Endodermal cell (in vitro differentiated cells): ENCODE results near the gene SPRYD3. TPM values are rescaled to one million over a fixed set of nuclear protein-coding genes. Genes with fewer than 3 reads are reported as not detected.

Experiments
- DNase-seq: peaks from one replicate; pipeline ENCODE4 v3.0.0-alpha.2; 2017
- H3K27ac ChIP-seq: 2 replicates; pipeline ENCODE4 v1.5.1; 2013; ENCODE audit warnings: mild to moderate bottlenecking, low read depth, low read length, moderate library complexity
- H3K27me3 ChIP-seq: 2 replicates; pipeline ENCODE4 v1.6.1; 2013; ENCODE audit warnings: mild to moderate bottlenecking, low read length, moderate library complexity; ENCODE audit not compliant: insufficient read depth, control insufficient read depth, poor library complexity, severe bottlenecking
- H3K36me3 ChIP-seq: 2 replicates; pipeline ENCODE4 v1.7.0; 2013; ENCODE audit warnings: mild to moderate bottlenecking, low read length, moderate library complexity; ENCODE audit not compliant: control insufficient read depth, insufficient read depth
- H3K4me1 ChIP-seq: one replicate; pipeline ENCODE4 v1.7.0; 2013; ENCODE audit warnings: low read length; ENCODE audit not compliant: control insufficient read depth, insufficient read depth
- H3K4me3 ChIP-seq: 2 replicates; pipeline ENCODE4 v1.5.1; 2013; ENCODE audit warnings: mild to moderate bottlenecking, low read length, moderate library complexity
- H3K9ac ChIP-seq: 2 replicates; pipeline ENCODE4 v1.6.1; 2013; ENCODE audit warnings: mild to moderate bottlenecking, low read length, moderate library complexity; ENCODE audit not compliant: poor library complexity, severe bottlenecking; ENCODE audit errors: extremely low read depth
- H3K9me3 ChIP-seq: 2 replicates; pipeline ENCODE4 v1.6.1; 2013; ENCODE audit warnings: mild to moderate bottlenecking, low read length, moderate library complexity; ENCODE audit not compliant: control insufficient read depth
- H3K27ac Mint-ChIP-seq: 2 replicates; pipeline ENCODE4 v1.8.0; 2020; ENCODE audit warnings: mixed read lengths
- H3K27me3 Mint-ChIP-seq: 2 replicates; pipeline ENCODE4 v1.8.0; 2021; ENCODE audit warnings: mild to moderate bottlenecking, mixed read lengths; ENCODE audit not compliant: insufficient read depth
- H3K36me3 Mint-ChIP-seq: 2 replicates; pipeline ENCODE4 v1.8.0; 2020; ENCODE audit warnings: low read depth, mixed read lengths
- H3K4me1 Mint-ChIP-seq: 2 replicates; pipeline ENCODE4 v1.8.0; 2020; ENCODE audit warnings: mixed read lengths
- H3K4me3 Mint-ChIP-seq: 2 replicates; pipeline ENCODE4 v1.8.0; 2020; ENCODE audit warnings: mild to moderate bottlenecking, moderate library complexity, mixed read lengths
- H3K9me3 Mint-ChIP-seq: 2 replicates; pipeline ENCODE4 v1.8.0; 2020; ENCODE audit warnings: mild to moderate bottlenecking, mixed read lengths
- CTCF ChIP-seq: fragments of 200-600 bp; sonication (generic); conservative IDR thresholded peaks from 2 replicates; pipeline ENCODE4 v1.5.0; 2021; ENCODE audit warnings: antibody characterized with exemption, mild to moderate bottlenecking
- WGBS, 2 experiments: methylation state at CpG; one replicate each; pipeline versions ENCODE4 v1.1.5 to v1.1.7; 2013; ENCODE audit warnings: missing lambda C conversion rate in 2 of 2, mixed read lengths in 1 of 2; ENCODE audit not compliant: insufficient coverage in 1 of 2, insufficient read length in 1 of 2; 5-methylcytosine and 5-hydroxymethylcytosine counted together
- total RNA-seq, 2 donors: library from RNA; stranded (reverse); fragmentation: NEBNext Ultra II Directional in 1 of 2; extraction: Animal tissue kit (Norgen Biotek cat#: 25700) in 1 of 2; gene quantifications; 2 replicates in 1 of 2; 3 replicates in 1 of 2; pipeline ENCODE4 v1.2.1, GENCODE V29; 2021

The SPRYD3 gene
- total RNA-seq, 2 donors from 2014 or later = 13.0 to 18.4 TPM

- WGBS, 2 experiments = 0 to 1% methylated on average over 15 to 35 of the region's 44 CpGs
- H3K27ac ChIP-seq = peak overlapping the region; percentile 78
- H3K27me3 ChIP-seq = no peaks in the 10 kb centered on the region
- peaks cover 39% of the 10 kb centered on the region for H3K4me1 ChIP-seq
- Mint-ChIP-seq H3K27ac (peak overlapping the region; percentile 95), H3K4me1 (peaks cover 48% of the 10 kb centered on the region), H3K9me3 (no peaks in the 10 kb centered on the region), H3K27me3 (peaks cover 17% of the 10 kb centered on the region), H3K36me3 (peaks cover 7% of the 10 kb centered on the region), H3K4me3 (peak overlapping the region; percentile 83)
- no peaks in the 10 kb centered on the region for H3K9me3 ChIP-seq
- peak; percentile 91 for DNase-seq
- TF ChIP-seq CTCF = no peak
- H3K9ac ChIP-seq = peak overlapping the region; percentile 84
- H3K4me3 ChIP-seq = peak overlapping the region; percentile 89
- H3K36me3 ChIP-seq = peaks cover 3% of the 10 kb centered on the region
Measured at GRCh38 chr12:53046655-53047220, 32.5 kb downstream of the SPRYD3 start.

- Histone ChIP-seq H3K27me3 (no peaks in the 10 kb centered on the region), H3K9ac (no peak overlapping the region), H3K27ac (no peak overlapping the region), H3K4me3 (peak overlapping the region; percentile 89), H3K9me3 (no peaks in the 10 kb centered on the region), H3K4me1 (peaks cover 28% of the 10 kb centered on the region), H3K36me3 (no peaks in the 10 kb centered on the region)
- no peaks in the 10 kb centered on the region for H3K9me3 Mint-ChIP-seq
- H3K36me3 Mint-ChIP-seq = peaks cover 12% of the 10 kb centered on the region
- DNase-seq = peak; percentile 50
- TF ChIP-seq CTCF = no peak
- H3K27ac Mint-ChIP-seq = no peak overlapping the region
- H3K4me3 Mint-ChIP-seq = peak overlapping the region; percentile 83
- WGBS, 2 experiments = 81% methylated on average over 4 of the region's 5 CpGs; no CpG with 5 or more reads in 1 of the 2 experiments
- H3K4me1 Mint-ChIP-seq = peaks cover 38% of the 10 kb centered on the region
- H3K27me3 Mint-ChIP-seq = peaks cover 17% of the 10 kb centered on the region
Measured at GRCh38 chr12:53045696-53046045, 33.5 kb downstream of the SPRYD3 start.

- peaks cover 17% of the 10 kb centered on the region for H3K27me3 Mint-ChIP-seq
- H3K4me3 Mint-ChIP-seq = peak overlapping the region; percentile 83
- DNase-seq = peak; percentile 58
- Histone ChIP-seq H3K27me3 (no peaks in the 10 kb centered on the region), H3K9me3 (no peaks in the 10 kb centered on the region), H3K4me3 (no peak overlapping the region), H3K27ac (no peak overlapping the region), H3K9ac (no peak overlapping the region), H3K4me1 (peaks cover 24% of the 10 kb centered on the region), H3K36me3 (peaks cover under 1% of the 10 kb centered on the region)
- TF ChIP-seq CTCF = no peak
- H3K9me3 Mint-ChIP-seq = no peaks in the 10 kb centered on the region
- peaks cover 17% of the 10 kb centered on the region for H3K36me3 Mint-ChIP-seq
- 77 to 90% methylated on average over 4 of the region's 4 CpGs for WGBS, 2 experiments
- peaks cover 33% of the 10 kb centered on the region for H3K4me1 Mint-ChIP-seq
- H3K27ac Mint-ChIP-seq = no peak overlapping the region
Measured at GRCh38 chr12:53044896-53045695, 34.1 kb downstream of the SPRYD3 start.
